Duodenal mucosa (tissue), 2 donors: ENCODE results near the gene CRABP1.

Experiments
- H3K27ac ChIP-seq: one replicate; pipeline ENCODE4 v1.7.0; 2013; ENCODE audit warnings: low read depth, low read length
- H3K27me3 ChIP-seq, 2 donors: one replicate each; pipeline ENCODE4 v1.7.0; 2013; ENCODE audit warnings: low read length in 2 of 2, control low read depth in 1 of 2; ENCODE audit not compliant: insufficient read depth in 2 of 2, control insufficient read depth in 1 of 2
- H3K36me3 ChIP-seq, 2 donors: one replicate each; pipeline ENCODE4 v1.7.0; 2013; ENCODE audit warnings: low read length in 2 of 2, control low read depth in 1 of 2; ENCODE audit not compliant: insufficient read depth in 2 of 2, control insufficient read depth in 1 of 2
- H3K4me1 ChIP-seq, 2 donors: one replicate each; pipeline ENCODE4 v1.7.0; 2013; ENCODE audit warnings: low read length in 2 of 2, control low read depth in 1 of 2; ENCODE audit not compliant: insufficient read depth in 2 of 2, control insufficient read depth in 1 of 2
- H3K4me3 ChIP-seq, 2 donors: one replicate each; pipeline ENCODE4 v1.7.0; 2013; ENCODE audit warnings: low read length in 2 of 2, low read depth in 1 of 2
- H3K9ac ChIP-seq, 2 donors: one replicate each; pipeline ENCODE4 v1.7.0; 2013; ENCODE audit warnings: low read length in 2 of 2, low read depth in 1 of 2
- H3K9me3 ChIP-seq, 2 donors: one replicate each; pipeline ENCODE4 v1.7.0; 2013; ENCODE audit warnings: low read length in 2 of 2, control low read depth in 1 of 2; ENCODE audit not compliant: control insufficient read depth in 1 of 2

Gene CRABP1

DNA sequence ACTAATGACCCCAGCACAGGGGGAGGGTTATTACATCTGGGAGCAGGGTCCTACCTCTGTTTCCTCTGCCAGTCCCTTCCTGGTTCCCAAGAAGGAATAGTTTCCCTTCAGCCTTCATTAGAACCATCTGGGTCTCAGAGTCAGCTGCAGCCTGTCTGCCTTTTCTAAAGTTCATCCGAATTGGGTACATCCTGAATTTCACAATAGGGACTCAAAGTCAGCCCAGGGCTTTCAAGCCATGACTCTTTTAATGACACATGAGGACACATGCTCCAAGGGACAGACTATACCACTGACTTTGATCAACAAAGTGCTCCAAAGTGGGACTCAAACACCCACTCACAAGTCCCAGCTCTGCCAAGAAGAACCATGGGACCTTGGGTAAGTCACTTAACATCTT is 12.7 kb upstream of the CRABP1 start:
- H3K27ac ChIP-seq, result no peak overlapping the region
- H3K9ac ChIP-seq, result no peak overlapping the region
- peaks cover 0 to 4% of the 10 kb centered on the region in 2 donors for H3K4me1 ChIP-seq
- H3K36me3 ChIP-seq, result no peaks in the 10 kb centered on the region
- no peak overlapping the region for H3K4me3 ChIP-seq
- no peaks in the 10 kb centered on the region for H3K9me3 ChIP-seq
- H3K27me3 ChIP-seq, result no peaks in the 10 kb centered on the region

DNA sequence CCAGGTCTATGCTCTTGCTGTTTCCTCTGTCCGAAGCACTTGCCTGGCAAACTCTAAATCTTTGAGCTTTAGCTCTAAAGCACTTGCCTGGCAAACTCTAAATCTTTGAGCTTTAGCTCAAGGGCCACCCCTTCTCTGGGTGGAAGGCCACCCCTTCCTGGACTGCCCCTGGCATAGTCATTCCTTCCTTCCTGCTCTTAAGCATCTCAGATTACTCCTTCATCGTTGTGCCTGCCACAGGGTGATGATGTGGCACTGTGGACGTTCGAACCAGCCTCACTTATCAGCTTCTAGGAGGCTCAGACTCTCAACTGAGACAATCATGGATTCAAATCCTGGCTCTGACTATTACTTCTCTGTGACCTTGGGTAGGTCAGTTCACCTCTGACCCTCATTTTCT is 10.5 kb upstream of the CRABP1 start:
- Histone ChIP-seq H3K27me3 (no peaks in the 10 kb centered on the region), H3K4me3 (no peak overlapping the region)

GRCh38 chr15:78334845-78335244 is 5.3 kb upstream of the CRABP1 start:
- no peaks in the 10 kb centered on the region for H3K9me3 ChIP-seq
- no peaks in the 10 kb centered on the region for H3K4me1 ChIP-seq
- H3K9ac ChIP-seq, result no peak overlapping the region
- peaks cover 20 to 24% of the 10 kb centered on the region in 2 donors for H3K27me3 ChIP-seq
- no peaks in the 10 kb centered on the region for H3K36me3 ChIP-seq
- H3K27ac ChIP-seq, result no peak overlapping the region
- no peak overlapping the region for H3K4me3 ChIP-seq

More for the DNA sequence above, 10.5 kb upstream of the CRABP1 start:
- Histone ChIP-seq H3K9ac (no peak overlapping the region), H3K27ac (no peak overlapping the region), H3K36me3 (no peaks in the 10 kb centered on the region), H3K4me1 (peaks cover 0 to 4% of the 10 kb centered on the region in 2 donors), H3K9me3 (no peaks in the 10 kb centered on the region)

DNA sequence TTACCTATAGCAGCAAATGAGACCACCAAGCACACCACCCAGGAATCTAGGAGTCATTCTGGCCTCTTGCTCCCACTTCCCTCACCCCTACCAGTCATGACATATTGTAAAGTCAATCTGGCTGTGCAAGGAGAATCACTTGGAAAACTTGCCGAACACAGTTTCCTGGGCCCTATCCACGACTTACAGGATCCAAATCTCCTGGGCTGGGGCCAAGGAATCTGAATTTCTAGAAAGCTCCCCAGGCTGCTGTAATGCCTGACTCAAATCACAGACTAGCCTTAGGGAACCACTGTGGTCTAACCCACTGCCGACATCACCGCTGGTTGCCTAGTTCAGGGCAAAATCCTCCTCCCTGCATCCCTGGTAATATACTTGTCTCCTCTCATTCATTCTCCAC is 4.2 kb upstream of the CRABP1 start:
- no peak overlapping the region for H3K4me3 ChIP-seq
- H3K36me3 ChIP-seq, result no peaks in the 10 kb centered on the region
- H3K9me3 ChIP-seq, result no peaks in the 10 kb centered on the region
- H3K27me3 ChIP-seq, result peaks cover 29 to 34% of the 10 kb centered on the region in 2 donors
- H3K27ac ChIP-seq, result no peak overlapping the region
- peaks cover 6 to 8% of the 10 kb centered on the region in 2 donors for H3K4me1 ChIP-seq
- no peak overlapping the region for H3K9ac ChIP-seq

DNA sequence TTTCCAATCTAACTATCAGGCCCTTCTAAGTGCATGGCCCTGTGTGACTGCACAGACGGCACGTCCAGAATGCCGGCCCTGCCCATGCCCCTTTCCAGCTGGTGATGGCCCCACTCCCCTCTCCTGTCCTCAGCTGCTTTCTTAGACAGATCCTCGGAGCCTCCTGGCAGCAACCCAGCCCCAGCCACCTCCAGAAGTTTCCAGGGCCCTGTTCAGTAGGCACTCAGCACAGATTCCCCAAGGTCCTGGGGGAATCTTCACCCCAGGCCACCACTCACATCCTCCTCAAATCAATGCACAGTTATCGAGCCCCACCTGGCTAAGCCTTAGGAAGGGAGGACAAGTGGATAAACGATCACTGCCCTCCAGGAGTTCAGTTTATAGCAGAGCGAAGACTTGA is 1.4 kb upstream of the CRABP1 start:
- Histone ChIP-seq H3K4me1 (peaks cover 7 to 11% of the 10 kb centered on the region in 2 donors), H3K27me3 (peaks cover 45 to 54% of the 10 kb centered on the region in 2 donors), H3K27ac (no peak overlapping the region)

GRCh38 chr15:78339559-78339958 is 594 bp upstream of the CRABP1 start:
- Histone ChIP-seq H3K36me3 (no peaks in the 10 kb centered on the region), H3K9me3 (no peaks in the 10 kb centered on the region), H3K27me3 (peaks cover 45 to 56% of the 10 kb centered on the region in 2 donors), H3K27ac (no peak overlapping the region), H3K4me3 (no peak overlapping the region), H3K9ac (no peak overlapping the region), H3K4me1 (peaks cover 7 to 11% of the 10 kb centered on the region in 2 donors)

More for the DNA sequence above, 1.4 kb upstream of the CRABP1 start:
- Histone ChIP-seq H3K9me3 (no peaks in the 10 kb centered on the region), H3K4me3 (no peak overlapping the region), H3K36me3 (no peaks in the 10 kb centered on the region), H3K9ac (no peak overlapping the region)

GRCh38 chr15:78341057-78341987 is 1.2 kb downstream of the CRABP1 start:
- no peak overlapping the region for H3K9ac ChIP-seq
- H3K4me3 ChIP-seq, result peak overlapping the region in 1 of 2 donors; percentile 50
- H3K27me3 ChIP-seq, result peaks cover 45 to 58% of the 10 kb centered on the region in 2 donors
- peaks cover 7 to 11% of the 10 kb centered on the region in 2 donors for H3K4me1 ChIP-seq
- no peaks in the 10 kb centered on the region for H3K36me3 ChIP-seq
- H3K27ac ChIP-seq, result no peak overlapping the region
- H3K9me3 ChIP-seq, result no peaks in the 10 kb centered on the region

DNA sequence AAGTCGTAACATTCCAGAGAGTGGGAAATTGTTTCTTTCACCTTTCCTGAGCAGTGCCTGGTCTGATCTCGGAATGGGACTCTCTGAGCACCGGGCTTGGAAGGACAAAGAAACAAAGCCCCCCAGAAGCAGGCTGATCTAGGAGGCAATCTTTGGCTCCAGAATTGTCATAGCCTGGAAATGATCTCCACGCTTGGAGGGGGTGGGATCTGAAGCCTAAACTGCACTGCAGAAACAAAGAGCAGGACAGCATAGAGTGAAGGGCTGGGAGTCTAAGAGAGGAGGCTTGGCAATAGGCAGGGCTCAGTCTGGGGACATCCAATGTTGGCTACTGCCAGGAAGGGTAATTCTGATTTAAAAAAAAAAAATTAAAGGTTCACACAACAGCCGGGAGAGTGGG is 1.9 kb downstream of the CRABP1 start:
- Histone ChIP-seq H3K36me3 (no peaks in the 10 kb centered on the region), H3K9me3 (no peaks in the 10 kb centered on the region), H3K4me3 (no peak overlapping the region), H3K9ac (no peak overlapping the region), H3K27me3 (peaks cover 45 to 53% of the 10 kb centered on the region in 2 donors), H3K4me1 (peaks cover 7 to 11% of the 10 kb centered on the region in 2 donors), H3K27ac (no peak overlapping the region)

DNA sequence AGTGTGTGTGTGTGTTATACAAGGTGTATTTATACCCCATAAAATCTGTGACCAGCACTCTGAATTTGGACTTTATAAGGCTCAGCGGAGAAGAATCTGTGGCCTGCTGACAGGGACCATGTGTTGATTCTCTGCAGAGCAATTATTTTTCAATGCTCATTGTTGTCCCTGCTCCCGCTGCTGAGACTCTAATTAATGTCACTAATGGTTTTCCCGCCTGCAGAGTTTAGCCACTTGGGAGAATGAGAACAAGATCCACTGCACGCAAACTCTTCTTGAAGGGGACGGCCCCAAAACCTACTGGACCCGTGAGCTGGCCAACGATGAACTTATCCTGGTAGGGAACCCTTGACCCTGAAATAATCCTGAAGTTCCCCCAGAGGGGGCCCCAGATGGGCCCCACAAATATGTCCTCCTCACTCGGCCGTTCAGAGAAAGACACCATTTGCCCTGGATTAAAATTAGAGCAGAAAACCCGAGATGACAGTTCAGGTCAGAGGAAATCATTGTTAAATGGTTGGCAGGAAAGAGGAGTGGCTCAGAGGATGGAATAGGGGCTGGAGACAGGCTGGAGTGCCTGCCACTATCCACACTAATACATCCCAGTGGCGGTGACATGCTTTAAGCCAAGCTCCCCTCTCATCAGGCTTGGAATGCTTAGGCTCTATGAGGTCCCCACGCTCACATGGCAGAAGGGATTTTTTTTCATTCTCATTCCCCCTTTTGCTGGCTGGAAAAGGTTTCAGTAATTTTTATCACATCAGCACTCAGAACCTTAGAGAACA is 3.3 kb downstream of the CRABP1 start:
- Histone ChIP-seq H3K36me3 (no peaks in the 10 kb centered on the region), H3K4me1 (peaks cover 7 to 11% of the 10 kb centered on the region in 2 donors), H3K9me3 (no peaks in the 10 kb centered on the region), H3K4me3 (no peak overlapping the region), H3K9ac (no peak overlapping the region), H3K27ac (no peak overlapping the region), H3K27me3 (peaks cover 43 to 49% of the 10 kb centered on the region in 2 donors)
